SK-N-SH treated with all-trans-retinoic acid at 6 μM for 48 hours (cell line): ENCODE measurements around the gene LRMDA.

Experiments
- ARNTL ChIP-seq: fragments of 450-650 bp; formaldehyde crosslinking; IDR thresholded peaks from 2 replicates; pipeline ENCODE4 v1.5.0; 2020; ENCODE audit warnings: low read depth, mild to moderate bottlenecking, moderate library complexity, borderline replicate concordance
- ESRRG ChIP-seq: fragments of 250-450 bp; sonication (Bioruptor Pico); IDR thresholded peaks from 2 replicates; pipeline ENCODE4 v1.6.1; 2021; ENCODE audit warnings: mild to moderate bottlenecking
- OSR1 ChIP-seq: fragments of 250-450 bp; sonication (Bioruptor Pico); IDR thresholded peaks from 2 replicates; pipeline ENCODE4 v1.8.0; 2022; ENCODE audit warnings: moderate library complexity, mild to moderate bottlenecking, inconsistent platforms
- PPARA ChIP-seq: fragments of 250-450 bp; sonication (Bioruptor Pico); IDR thresholded peaks from 2 replicates; pipeline ENCODE4 v1.5.0; 2020; ENCODE audit warnings: mild to moderate bottlenecking, borderline replicate concordance
- RARB ChIP-seq: fragments of 250-450 bp; sonication (Bioruptor Pico); IDR thresholded peaks from 2 replicates; pipeline ENCODE4 v1.8.0; 2021; ENCODE audit warnings: mild to moderate bottlenecking, moderate library complexity
- SNAI2 ChIP-seq: fragments of 250-450 bp; sonication (Bioruptor Pico); IDR thresholded peaks from 2 replicates; pipeline ENCODE4 v1.5.0; 2020; ENCODE audit warnings: mild to moderate bottlenecking, moderate library complexity
- TCF4 ChIP-seq: fragments of 250-450 bp; sonication (Bioruptor Pico); IDR thresholded peaks from 2 replicates; pipeline ENCODE4 v1.8.0; 2021; ENCODE audit warnings: mild to moderate bottlenecking, moderate library complexity, borderline replicate concordance
- TOX ChIP-seq: fragments of 250-450 bp; sonication (Bioruptor Pico); IDR thresholded peaks from 2 replicates; pipeline ENCODE4 v1.8.0; 2021; ENCODE audit warnings: mild to moderate bottlenecking, moderate library complexity, borderline replicate concordance
- ZC3H10 ChIP-seq: fragments of 250-450 bp; sonication (Bioruptor Pico); IDR thresholded peaks from 2 replicates; pipeline ENCODE4 v1.5.1; 2021; ENCODE audit warnings: mild to moderate bottlenecking, moderate library complexity
- ZFP3 ChIP-seq: fragments of 250-450 bp; sonication (Bioruptor Pico); IDR thresholded peaks from 2 replicates; pipeline ENCODE4 v1.5.0; 2020; ENCODE audit warnings: mild to moderate bottlenecking, moderate library complexity
- ZNF565 ChIP-seq: fragments of 450-650 bp; formaldehyde crosslinking; conservative IDR thresholded peaks from 2 replicates; pipeline ENCODE4 v1.5.0; 2020; ENCODE audit warnings: low read depth, mild to moderate bottlenecking, moderate library complexity
- ZNF8 ChIP-seq: fragments of 450-650 bp; formaldehyde crosslinking; IDR thresholded peaks from 2 replicates; pipeline ENCODE4 v1.5.0; 2020; ENCODE audit warnings: mild to moderate bottlenecking, moderate library complexity
- TF ChIP-seq, protein P1 (sequence below): fragments of 250-450 bp; sonication (Bioruptor Pico); IDR thresholded peaks from 2 replicates; pipeline ENCODE4 v1.8.0; 2020; ENCODE audit warnings: mild to moderate bottlenecking, moderate library complexity, borderline replicate concordance
- TF ChIP-seq, protein P2 (sequence below): fragments of 250-450 bp; sonication (Bioruptor Pico); IDR thresholded peaks from 2 replicates; pipeline ENCODE4 v1.8.0; 2021; ENCODE audit warnings: low read depth, mild to moderate bottlenecking, moderate library complexity, borderline replicate concordance

DNA sequence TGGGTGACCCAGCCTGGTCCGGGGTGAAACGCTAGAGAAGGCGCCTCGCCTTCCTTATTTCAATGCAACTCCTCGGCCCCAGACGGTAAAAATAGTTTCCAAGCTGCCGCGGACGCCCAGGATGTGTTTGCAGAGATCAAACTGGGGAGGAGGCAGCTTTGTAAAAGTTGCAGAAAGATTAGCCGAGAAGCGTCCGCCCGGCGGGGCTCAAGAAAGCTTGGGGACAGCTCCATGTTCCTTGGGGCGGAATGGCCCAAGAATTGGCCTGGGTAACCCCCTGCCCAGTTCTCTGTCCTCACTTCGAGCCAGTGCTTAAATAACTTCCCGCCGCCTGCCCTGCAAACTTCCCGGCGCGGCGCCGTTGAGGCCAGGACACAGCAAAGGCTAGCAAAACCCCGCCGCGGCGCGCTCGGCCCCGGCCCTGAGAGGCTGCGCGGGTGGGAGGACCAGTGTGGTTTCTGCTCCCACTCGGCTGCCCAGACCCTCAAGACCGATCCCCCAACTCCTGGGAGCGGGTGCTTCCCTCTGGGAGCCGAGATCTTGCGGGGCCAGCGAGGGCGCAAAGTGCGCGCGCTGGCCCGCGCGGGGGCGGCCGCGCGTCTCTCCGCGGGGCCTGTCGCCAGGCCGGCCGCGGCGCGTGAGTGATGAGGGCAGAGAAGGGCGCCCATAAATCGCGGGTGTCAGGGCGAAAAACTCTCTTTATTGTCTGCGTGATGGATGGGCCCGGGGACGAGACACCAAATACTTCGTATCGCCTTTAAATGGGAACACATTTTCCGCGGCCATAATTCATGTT is 23.5 kb upstream of the LRMDA start:
- no peak for TF ChIP-seq SNAI2 (CRISPR knock-in tag)
- TF ChIP-seq OSR1 (CRISPR knock-in tag), result no peak
- TF ChIP-seq ZNF8 (CRISPR knock-in tag), result no peak
- no peak for TF ChIP-seq ARNTL (CRISPR knock-in tag)
- TF ChIP-seq, protein P1, sequence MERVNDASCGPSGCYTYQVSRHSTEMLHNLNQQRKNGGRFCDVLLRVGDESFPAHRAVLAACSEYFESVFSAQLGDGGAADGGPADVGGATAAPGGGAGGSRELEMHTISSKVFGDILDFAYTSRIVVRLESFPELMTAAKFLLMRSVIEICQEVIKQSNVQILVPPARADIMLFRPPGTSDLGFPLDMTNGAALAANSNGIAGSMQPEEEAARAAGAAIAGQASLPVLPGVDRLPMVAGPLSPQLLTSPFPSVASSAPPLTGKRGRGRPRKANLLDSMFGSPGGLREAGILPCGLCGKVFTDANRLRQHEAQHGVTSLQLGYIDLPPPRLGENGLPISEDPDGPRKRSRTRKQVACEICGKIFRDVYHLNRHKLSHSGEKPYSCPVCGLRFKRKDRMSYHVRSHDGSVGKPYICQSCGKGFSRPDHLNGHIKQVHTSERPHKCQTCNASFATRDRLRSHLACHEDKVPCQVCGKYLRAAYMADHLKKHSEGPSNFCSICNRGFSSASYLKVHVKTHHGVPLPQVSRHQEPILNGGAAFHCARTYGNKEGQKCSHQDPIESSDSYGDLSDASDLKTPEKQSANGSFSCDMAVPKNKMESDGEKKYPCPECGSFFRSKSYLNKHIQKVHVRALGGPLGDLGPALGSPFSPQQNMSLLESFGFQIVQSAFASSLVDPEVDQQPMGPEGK, result no peak
- TF ChIP-seq ZFP3 (CRISPR knock-in tag), result no peak
- TF ChIP-seq TCF4 (CRISPR knock-in tag), result no peak
- no peak for TF ChIP-seq RARB (CRISPR knock-in tag)
- TF ChIP-seq TOX (CRISPR knock-in tag), result no peak
- TF ChIP-seq, protein P2, sequence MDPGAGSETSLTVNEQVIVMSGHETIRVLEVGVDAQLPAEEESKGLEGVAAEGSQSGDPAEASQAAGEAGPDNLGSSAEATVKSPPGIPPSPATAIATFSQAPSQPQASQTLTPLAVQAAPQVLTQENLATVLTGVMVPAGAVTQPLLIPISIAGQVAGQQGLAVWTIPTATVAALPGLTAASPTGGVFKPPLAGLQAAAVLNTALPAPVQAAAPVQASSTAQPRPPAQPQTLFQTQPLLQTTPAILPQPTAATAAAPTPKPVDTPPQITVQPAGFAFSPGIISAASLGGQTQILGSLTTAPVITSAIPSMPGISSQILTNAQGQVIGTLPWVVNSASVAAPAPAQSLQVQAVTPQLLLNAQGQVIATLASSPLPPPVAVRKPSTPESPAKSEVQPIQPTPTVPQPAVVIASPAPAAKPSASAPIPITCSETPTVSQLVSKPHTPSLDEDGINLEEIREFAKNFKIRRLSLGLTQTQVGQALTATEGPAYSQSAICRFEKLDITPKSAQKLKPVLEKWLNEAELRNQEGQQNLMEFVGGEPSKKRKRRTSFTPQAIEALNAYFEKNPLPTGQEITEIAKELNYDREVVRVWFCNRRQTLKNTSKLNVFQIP (CRISPR knock-in tag), result no peak
- TF ChIP-seq ESRRG (CRISPR knock-in tag), result no peak
- TF ChIP-seq PPARA, result no peak
- TF ChIP-seq ZNF565 (CRISPR knock-in tag), result no peak
- no peak for TF ChIP-seq ZC3H10 (CRISPR knock-in tag)
